ENCODE results near the gene ADGRD2. TPM values are rescaled to one million over a fixed set of nuclear protein-coding genes. Genes with fewer than 3 reads are reported as not detected.

ADGRD2 gene
- polyA plus RNA-seq, 2 of the 4 experiments (the other 2 are of a cell fraction) = not detected

DNA sequence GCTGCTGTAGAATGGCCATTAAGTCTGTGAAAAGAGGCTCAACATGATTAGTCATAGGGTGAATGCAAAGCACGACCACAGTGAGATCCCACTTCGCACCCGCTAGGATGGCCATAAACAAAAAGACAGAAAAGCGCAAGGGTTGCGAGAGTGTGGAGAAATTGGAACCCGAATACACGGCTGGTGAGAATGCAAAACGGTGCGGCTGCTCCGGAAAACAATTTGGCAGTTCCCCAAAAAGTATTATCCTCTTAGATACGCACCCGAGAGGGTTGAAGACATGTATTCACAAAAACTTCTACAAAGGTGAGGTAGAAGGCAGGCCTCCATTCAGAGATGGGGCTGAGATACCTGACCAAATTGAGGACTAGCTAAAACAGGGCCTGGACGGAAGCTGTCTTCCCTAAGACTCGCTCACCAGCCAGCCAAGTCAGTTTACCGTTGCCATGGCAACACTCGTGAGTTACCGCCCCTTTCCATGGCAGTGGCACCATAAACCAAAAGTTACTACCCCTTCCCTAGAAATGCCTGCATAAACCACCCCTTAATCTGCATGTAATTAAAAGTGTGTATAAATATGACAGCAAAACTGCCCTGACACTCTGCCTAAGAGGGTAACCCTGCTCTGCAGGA lies 34.3 kb upstream of the ADGRD2 start:
- H3K27ac ChIP-seq = peak overlapping the region; percentile 46 to 64; a peak in 3 of 6 replicates
- WGBS (ENCODE audit: missing lambda C conversion rate) = 89% methylated on average over 17 of the region's 17 CpGs
- H3K4me2 ChIP-seq = peak overlapping the region; percentile 59; the same call in 2 of the 3 replicates
- CTCF ChIA-PET = interaction anchor here (1.2 to 26.5 kb wide), 6 partner anchors 23 to 246 kb away, joined by 3 to 429 read pairs (median 6); no protein-coding TSS in a partner anchor
- TF ChIP-seq HOXB13 (CRISPR knock-in tag; IDR thresholded peaks at IDR 0.05; ENCODE audit: low read depth) = 0 out of 2 replicates have a peak, but pooled peaks have one; percentile 13
- TF ChIP-seq PHF8 (IDR thresholded peaks at IDR 0.05; ENCODE audit: borderline replicate concordance, low read depth) = no peak
- POLR2A ChIA-PET = no interaction called here
- 0 out of 3 replicates have a peak, but pooled peaks cover 3% of the 10 kb centered on the region for H3K9me3 ChIP-seq
- H3K4me1 ChIP-seq = peaks cover 34% of the 10 kb centered on the region
- ATAC-seq (0 out of 6 replicates have a peak, but pooled peaks of 1 of the 2 experiments have one; percentile 4), FAIRE-seq (no peak), DNase-seq (ENCODE audit: low read depth in 1 of 2, low spot score in 1 of 2) (no peak)
- H3K4me3 ChIP-seq = peak overlapping the region; percentile 80

DNA sequence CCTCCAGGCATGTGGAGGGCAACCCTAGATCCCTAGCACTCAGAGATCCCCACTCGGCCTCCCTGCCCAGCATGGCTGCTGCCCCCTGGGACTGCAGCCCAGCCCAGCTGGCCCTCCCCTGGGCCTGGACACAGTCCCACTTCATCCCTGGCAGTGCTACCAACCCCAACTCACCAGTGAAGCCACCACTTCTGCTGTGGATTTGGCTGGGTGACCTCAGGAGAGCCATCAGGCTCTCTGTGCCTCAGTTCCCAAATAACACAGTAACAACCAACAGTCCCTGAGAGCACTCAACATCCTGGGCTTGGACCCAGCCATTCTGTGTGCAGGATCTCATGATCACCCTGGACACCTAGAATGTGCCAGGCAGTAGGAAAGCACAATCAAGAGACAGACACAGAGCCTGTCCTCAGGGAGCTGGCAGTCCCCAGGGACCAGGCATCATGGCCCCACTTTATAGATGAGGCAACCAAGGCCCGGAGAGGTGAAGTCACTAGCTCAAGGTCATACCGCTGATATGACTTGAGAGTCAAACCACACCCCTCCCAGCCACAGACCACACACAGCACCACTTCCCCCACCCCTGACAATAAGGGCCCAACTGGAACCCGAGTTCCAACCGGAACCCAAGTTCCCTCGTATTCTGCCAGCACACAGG lies 30.3 kb upstream of the ADGRD2 start:
- Histone ChIP-seq H3K4me2 (0 out of 3 replicates have a peak overlapping the region, but pooled peaks have one; percentile 13), H3K27ac (peak overlapping the region in 1 of 2 experiments; percentile 71; a peak in 3 of 6 replicates), H3K4me3 (no peak overlapping the region), H3K9me3 (0 out of 3 replicates have a peak, but pooled peaks cover 3% of the 10 kb centered on the region), H3K4me1 (no peaks in the 10 kb centered on the region)
- FAIRE-seq (no peak), DNase-seq (ENCODE audit: low read depth in 1 of 2, low spot score in 1 of 2) (no peak), ATAC-seq (peak; percentile 9 to 35; a peak in 5 of 6 replicates)
- WGBS (ENCODE audit: missing lambda C conversion rate) = 72% methylated on average over 6 of the region's 6 CpGs
- ChIA-PET CTCF (interaction anchor here (0.6 to 26.5 kb wide), 36 partner anchors 8 to 433 kb away, joined by 3 to 429 read pairs (median 5); partner anchors contain the start of gene WDR38), POLR2A (interaction anchor here (0.8 kb wide), 1 partner anchor 117 kb away, joined by 3 read pairs; no protein-coding TSS in a partner anchor)
- TF ChIP-seq, protein P1, sequence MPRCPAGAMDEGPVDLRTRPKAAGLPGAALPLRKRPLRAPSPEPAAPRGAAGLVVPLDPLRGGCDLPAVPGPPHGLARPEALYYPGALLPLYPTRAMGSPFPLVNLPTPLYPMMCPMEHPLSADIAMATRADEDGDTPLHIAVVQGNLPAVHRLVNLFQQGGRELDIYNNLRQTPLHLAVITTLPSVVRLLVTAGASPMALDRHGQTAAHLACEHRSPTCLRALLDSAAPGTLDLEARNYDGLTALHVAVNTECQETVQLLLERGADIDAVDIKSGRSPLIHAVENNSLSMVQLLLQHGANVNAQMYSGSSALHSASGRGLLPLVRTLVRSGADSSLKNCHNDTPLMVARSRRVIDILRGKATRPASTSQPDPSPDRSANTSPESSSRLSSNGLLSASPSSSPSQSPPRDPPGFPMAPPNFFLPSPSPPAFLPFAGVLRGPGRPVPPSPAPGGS (IDR thresholded peaks at IDR 0.05) = no peak
- TF ChIP-seq EHF (CRISPR knock-in tag; IDR thresholded peaks at IDR 0.05) (no peak), HOXA7 (CRISPR knock-in tag; IDR thresholded peaks at IDR 0.05) (no peak), BHLHE40 (IDR thresholded peaks at IDR 0.05; ENCODE audit: low read depth, low read length) (no peak), MYC (IDR thresholded peaks at IDR 0.05; ENCODE audit: borderline replicate concordance, low read length) (no peak), HOXB5 (CRISPR knock-in tag; IDR thresholded peaks at IDR 0.05) (no peak)

DNA sequence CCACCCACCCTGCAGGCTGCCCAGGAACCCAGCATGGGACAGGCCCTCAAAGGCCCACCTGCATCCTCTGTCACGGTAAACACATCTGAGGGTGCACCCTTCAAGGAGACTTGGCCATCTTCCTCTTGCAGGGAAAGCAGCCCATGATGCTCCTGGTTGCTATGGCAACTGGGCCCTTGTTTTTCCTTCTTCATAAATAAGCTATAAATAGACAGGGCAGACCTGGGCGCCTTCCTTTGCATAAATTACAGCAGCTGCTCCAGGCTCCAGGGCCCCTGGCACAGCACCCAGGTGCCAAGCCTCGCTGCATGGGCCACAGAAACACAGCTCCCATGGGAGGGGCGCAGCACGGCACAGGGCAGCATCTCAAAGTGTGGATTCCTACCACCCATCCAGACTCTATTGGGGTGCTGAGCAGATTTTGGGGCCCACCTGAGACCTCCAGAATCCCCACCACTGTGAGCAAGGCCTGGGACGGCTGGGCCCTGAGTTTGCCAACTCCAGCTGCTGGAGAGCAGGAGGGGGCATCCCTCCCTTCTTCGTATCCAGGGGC lies 29.2 kb upstream of the ADGRD2 start:
- POLR2A ChIA-PET = interaction anchor here (0.8 kb wide), 1 partner anchor 116 kb away, joined by 3 read pairs; no protein-coding TSS in a partner anchor

DNA sequence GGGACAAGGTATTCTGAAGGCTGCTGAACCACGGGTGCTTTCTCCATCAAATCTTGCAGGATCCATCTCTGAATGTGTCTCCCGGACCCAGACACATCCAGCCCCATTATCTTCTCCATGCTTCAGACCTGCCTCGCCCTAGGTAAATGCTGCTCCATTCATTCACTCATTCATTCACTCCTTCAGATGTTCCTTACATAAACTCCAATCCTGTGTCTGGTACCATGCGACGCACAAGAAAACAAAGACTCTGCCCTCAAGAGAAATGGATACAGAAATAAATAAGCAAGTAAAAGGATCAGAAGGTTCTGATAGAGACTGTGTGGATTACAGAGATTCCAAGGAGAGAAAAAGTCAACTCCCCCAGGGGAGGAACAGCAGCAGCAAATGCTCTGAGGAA lies 27.1 kb upstream of the ADGRD2 start:
- ATAC-seq (no peak), DNase-seq (ENCODE audit: low read depth in 1 of 2, low spot score in 1 of 2) (no peak), FAIRE-seq (no peak)
- 73% methylated on average over 5 of the region's 5 CpGs for WGBS (ENCODE audit: missing lambda C conversion rate)
- Histone ChIP-seq H3K27ac (no peak overlapping the region), H3K4me2 (no peak overlapping the region), H3K4me1 (no peaks in the 10 kb centered on the region), H3K9me3 (no peaks in the 10 kb centered on the region), H3K4me3 (no peak overlapping the region)
- ChIA-PET POLR2A (no interaction called here), CTCF (interaction anchor here (1.5 to 10.5 kb wide), 3 partner anchors 11 to 114 kb away, joined by 4 to 122 read pairs (median 5); no protein-coding TSS in a partner anchor)
- TF ChIP-seq, protein P2, sequence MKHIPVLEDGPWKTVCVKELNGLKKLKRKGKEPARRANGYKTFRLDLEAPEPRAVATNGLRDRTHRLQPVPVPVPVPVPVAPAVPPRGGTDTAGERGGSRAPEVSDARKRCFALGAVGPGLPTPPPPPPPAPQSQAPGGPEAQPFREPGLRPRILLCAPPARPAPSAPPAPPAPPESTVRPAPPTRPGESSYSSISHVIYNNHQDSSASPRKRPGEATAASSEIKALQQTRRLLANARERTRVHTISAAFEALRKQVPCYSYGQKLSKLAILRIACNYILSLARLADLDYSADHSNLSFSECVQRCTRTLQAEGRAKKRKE (CRISPR knock-in tag; IDR thresholded peaks at IDR 0.05; ENCODE audit: low read depth) = no peak
- TF ChIP-seq SMC3 (IDR thresholded peaks at IDR 0.05) = no peak
- TF ChIP-seq, protein P3, sequence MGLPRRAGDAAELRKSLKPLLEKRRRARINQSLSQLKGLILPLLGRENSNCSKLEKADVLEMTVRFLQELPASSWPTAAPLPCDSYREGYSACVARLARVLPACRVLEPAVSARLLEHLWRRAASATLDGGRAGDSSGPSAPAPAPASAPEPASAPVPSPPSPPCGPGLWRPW (IDR thresholded peaks at IDR 0.05) = no peak
- TF ChIP-seq POLR2AphosphoS2 (conservative IDR thresholded peaks at IDR 0.05; ENCODE audit: low read length) = no peak
- no peak for TF ChIP-seq TFCP2L1 (CRISPR knock-in tag; IDR thresholded peaks at IDR 0.05)
- TF ChIP-seq CEBPB (IDR thresholded peaks at IDR 0.05) = no peak
- no peak for TF ChIP-seq EHF (CRISPR knock-in tag; IDR thresholded peaks at IDR 0.05)
- no peak for TF ChIP-seq NFE2L2 (conservative IDR thresholded peaks at IDR 0.05; ENCODE audit: low read length)
- no peak for TF ChIP-seq PHF8 (IDR thresholded peaks at IDR 0.05; ENCODE audit: borderline replicate concordance, low read depth)
- no peak for TF ChIP-seq ZFP36 (IDR thresholded peaks at IDR 0.05; ENCODE audit: borderline replicate concordance, partially characterized antibody)
- TF ChIP-seq, protein P4, sequence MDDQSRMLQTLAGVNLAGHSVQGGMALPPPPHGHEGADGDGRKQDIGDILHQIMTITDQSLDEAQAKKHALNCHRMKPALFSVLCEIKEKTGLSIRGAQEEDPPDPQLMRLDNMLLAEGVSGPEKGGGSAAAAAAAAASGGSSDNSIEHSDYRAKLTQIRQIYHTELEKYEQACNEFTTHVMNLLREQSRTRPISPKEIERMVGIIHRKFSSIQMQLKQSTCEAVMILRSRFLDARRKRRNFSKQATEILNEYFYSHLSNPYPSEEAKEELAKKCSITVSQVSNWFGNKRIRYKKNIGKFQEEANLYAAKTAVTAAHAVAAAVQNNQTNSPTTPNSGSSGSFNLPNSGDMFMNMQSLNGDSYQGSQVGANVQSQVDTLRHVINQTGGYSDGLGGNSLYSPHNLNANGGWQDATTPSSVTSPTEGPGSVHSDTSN (IDR thresholded peaks at IDR 0.05) = no peak
- no peak for TF ChIP-seq CHD4 (IDR thresholded peaks at IDR 0.05; ENCODE audit: borderline replicate concordance)
- TF ChIP-seq NR3C1 (IDR thresholded peaks at IDR 0.05) = no peak
- TF ChIP-seq SREBF2 (IDR thresholded peaks at IDR 0.05) = no peak
- TF ChIP-seq, protein P1 (IDR thresholded peaks at IDR 0.05) = no peak
- no peak for TF ChIP-seq FOSB (CRISPR knock-in tag; IDR thresholded peaks at IDR 0.05)

More for the DNA sequence above, 29.2 kb upstream of the ADGRD2 start:
- no peak overlapping the region for H3K4me2 ChIP-seq
- H3K9me3 ChIP-seq = no peaks in the 10 kb centered on the region
- TF ChIP-seq JUN (IDR thresholded peaks at IDR 0.05) = no peak
- no peak for TF ChIP-seq MAZ (IDR thresholded peaks at IDR 0.05; ENCODE audit: borderline replicate concordance, low read depth, low read length)
- no peak for TF ChIP-seq FOXS1 (CRISPR knock-in tag; IDR thresholded peaks at IDR 0.05)
- no peaks in the 10 kb centered on the region for H3K4me1 ChIP-seq
- CTCF ChIA-PET = interaction anchor here (1.0 to 26.5 kb wide), 17 partner anchors 10 to 354 kb away, joined by 3 to 429 read pairs (median 6); no protein-coding TSS in a partner anchor
- FAIRE-seq (no peak), DNase-seq (ENCODE audit: low read depth in 1 of 2, low spot score in 1 of 2) (peak in 1 of 2 experiments; percentile 44), ATAC-seq (no peak; a peak in 1 of 6 replicates)
- 77% methylated on average over 7 of the region's 7 CpGs for WGBS (ENCODE audit: missing lambda C conversion rate)
- no peak overlapping the region for H3K27ac ChIP-seq
- H3K4me3 ChIP-seq = no peak overlapping the region
